Skin of body (tissue), 2 donors: ENCODE data around the gene AP3D1. TPM values are rescaled to one million over a fixed set of nuclear protein-coding genes. Genes with fewer than 3 reads are reported as not detected.
"Not testable (repeated sequence)": the region's sequence is repeated elsewhere in the genome, so short reads cannot be mapped to it uniquely, and the experiment has no call there.

Experiments
- DNase-seq: peaks from one replicate; lab custom pipeline; 2025; lab: John Stamatoyannopoulos, UW
- total RNA-seq: library from RNA; depleted of rRNA; stranded (reverse); fragments of >200 nt; gene quantifications from one replicate; pipeline ENCODE4 v1.2.3, GENCODE V29; 2014

AP3D1 gene
- total RNA-seq, 1 donor from 2014 or later, result 33.2 TPM

DNA sequence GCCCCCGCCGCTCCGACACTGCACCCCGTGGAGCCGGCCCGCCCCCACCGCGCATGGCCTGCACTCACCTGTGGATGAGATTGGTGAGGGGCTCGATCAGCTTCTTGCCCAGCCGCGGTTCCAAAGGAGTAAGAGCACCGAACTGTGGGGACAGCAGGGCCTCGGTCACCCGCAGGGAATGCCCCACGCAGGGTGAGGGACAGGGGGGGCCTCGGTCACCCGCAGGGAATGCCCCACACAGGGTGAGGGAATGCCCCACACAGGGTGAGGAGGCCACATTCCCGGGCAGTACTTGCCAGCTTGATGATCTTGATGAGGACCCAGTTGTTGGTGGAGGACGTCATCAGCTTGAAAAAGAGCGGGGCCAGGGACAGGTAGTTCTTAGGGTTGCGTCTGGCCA, 22.3 kb downstream of the AP3D1 start:
- no peak for DNase-seq

DNA sequence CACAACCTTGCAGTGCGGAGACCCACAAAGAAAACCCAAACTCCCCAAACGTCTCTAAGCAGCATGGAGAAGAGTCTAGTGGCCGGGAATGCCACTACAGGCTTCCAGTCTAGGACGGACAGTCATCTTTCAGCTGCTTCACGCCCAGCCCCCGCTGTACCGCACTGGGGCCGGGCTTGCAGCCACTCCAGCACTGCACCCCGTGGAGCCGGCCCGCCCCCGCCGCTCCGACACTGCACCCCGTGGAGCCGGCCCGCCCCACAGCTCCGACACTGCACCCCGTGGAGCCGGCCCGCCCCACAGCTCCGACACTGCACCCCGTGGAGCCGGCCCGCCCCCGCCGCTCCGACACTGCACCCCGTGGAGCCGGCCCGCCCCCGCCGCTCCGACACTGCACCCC, 23.1 kb downstream of the AP3D1 start:
- not testable (repeated sequence) for DNase-seq

DNA sequence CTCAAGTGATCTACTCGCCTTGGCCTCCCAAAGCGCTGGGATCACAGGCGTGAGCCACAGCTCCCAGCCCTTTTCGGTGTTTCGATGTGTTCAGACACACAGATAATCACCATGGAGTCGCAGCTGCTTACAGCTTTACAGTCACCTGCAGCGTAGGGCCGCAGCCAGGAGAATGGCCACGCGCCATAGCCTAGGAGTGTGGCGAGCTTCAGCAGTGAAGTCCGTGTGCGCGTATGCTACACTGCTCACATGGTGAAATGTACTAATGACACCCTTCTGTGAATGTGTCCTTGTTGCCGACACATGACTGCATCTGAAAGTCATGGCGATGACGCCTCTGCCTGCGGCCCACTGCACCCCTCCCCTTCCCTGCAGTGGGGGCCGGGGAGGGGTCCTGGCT, 23.6 kb downstream of the AP3D1 start:
- DNase-seq, result no peak

DNA sequence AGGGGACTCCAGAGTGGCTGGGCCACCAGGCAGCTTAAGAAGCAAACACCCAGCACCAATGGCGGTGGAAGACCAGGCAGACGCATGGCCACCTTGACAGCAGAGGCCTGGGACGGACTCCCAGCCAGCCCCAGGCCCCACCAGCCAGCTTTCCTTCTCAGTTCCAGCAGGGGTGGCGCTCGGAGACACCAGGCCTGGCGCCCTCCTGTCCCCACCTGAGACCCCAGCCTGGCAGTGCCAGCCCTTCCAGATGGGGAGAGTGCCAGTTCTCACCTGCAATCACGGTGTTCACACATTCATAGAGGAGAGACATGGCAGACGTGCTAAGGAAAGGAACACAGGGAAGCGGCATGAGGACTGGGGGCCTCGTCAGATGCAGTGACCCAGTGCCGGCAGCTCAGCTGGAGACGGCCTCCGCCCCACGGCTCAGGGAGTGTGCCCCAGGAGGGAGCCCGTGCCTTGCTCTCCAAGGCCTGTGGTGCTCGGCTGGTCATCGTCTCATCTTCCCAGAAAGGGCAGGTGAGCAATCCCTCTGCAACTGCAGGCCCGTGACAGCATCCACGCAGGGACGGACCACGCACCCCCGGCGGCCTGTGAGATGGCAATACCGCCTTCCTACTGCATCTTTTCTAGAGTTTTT, 24.4 kb downstream of the AP3D1 start:
- no peak for DNase-seq

DNA sequence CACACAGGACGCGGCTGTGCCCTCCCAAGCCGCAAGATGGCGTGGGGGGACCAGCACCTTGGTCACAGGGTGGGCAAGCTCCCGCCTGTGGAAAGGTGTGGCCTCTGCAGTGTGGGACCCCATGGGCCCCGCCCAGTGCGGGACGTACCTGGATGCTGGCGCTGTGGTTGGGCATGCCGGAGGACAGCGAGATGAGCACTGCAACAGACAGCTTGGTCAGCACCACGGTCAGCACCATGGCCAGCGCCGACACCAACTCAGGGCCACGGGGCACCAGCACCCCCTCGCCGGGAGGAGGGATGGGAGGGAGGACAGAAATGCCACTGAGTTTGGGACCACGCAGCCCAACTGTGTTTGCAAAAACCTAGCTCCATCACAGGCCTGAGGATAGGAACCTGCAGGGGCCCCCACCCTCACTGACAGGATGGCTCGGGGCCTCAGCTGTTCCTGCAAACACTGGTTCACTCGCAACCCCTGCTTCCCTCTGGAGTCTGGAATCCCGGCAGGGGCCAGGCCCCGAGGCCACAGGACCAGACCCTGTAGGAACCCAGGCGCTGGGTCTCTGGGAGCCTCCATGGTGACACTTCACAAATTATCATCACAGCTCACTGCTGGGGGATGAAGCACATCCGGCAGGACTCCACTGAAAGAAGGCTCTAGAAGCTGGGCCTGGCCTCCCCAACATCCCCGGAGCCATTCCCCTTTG, 27.5 kb downstream of the AP3D1 start:
- no peak for DNase-seq

DNA sequence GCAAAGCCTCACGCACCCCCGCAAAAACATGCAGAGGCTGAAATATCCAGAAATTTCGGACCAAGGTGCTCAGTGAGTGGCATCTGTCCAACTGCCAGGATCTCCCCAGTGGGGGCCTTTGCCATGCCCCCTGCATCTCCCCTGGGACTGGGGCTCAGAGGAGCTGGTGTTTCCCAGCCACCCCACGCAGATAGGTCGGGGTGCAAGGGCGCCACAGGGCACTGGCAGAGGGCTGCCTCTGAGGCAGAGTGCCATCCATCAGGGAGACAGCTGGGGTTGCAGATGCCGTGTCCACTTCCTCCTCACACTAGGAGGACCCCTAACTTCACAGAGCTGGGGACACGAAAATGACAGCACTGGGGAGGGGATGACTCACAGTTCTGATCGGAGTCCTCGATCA, 28.4 kb downstream of the AP3D1 start:
- DNase-seq, result no peak

DNA sequence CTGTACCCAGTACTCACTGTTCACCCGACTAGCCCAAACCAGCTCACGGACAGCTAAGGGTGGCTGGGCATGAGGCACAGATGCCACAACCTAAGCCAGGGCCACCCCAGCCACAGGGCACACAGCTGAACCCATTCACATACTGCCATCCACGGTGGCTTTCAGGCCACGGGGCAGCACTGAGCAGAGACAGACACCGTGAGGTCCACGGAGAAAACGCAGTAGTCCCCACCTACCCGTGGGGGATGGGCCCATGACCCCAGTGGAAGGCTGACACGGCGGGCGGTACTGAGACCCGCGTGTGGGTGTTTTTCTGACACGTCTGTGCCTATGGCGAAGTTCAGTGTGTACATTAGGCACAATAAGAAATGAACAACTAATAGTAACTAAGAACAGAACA, 29.1 kb downstream of the AP3D1 start:
- DNase-seq, result no peak

DNA sequence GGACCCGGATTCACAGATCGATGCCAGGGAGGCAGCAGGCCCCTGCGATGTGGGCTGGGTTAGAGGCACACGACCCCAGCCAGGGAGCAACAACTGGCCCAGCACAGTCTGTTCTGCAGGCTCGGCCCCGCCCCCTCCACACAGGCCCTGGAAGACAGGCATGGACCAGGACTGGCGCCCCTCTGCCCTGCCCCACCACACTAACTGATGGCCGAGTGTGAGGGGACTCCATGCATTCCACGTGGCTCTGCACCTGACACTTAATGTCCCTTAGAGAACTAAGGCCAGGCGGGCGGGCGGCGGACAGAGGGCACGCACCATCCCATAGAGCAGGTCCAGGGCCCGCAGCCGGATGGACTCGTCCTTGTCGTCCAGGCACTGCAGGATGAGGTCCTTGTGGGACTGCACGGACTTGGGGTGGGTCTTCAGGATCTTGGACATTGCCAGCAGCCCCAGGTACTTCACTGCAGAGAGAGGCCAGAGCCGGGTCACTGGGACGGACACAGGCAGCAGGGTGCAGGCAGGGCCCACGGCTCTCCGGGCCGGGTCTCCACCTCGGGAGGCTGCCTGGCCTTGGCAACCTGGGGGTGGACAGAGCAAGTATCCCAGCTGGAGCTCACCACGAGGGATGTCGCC, 29.8 kb downstream of the AP3D1 start:
- no peak for DNase-seq

DNA sequence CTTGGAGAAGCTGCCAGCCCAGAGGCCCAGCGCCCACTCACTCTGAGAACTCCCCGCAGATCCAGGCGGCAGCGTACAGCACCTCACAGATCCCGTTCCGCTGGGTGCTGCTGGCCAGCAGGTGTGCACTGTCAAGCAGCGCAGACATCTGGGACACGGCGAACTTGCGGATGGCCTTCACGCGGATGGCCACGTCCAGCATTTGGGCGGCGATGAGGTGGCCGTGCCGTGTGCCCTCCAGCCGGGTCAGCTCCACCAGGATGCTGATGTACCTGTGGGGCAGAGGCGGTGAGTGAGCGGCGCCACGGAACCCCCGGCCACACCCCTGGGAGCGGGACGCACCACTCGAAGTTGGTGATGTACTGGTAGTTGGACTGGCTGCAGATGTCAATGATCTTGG, 30.5 kb downstream of the AP3D1 start:
- no peak for DNase-seq

DNA sequence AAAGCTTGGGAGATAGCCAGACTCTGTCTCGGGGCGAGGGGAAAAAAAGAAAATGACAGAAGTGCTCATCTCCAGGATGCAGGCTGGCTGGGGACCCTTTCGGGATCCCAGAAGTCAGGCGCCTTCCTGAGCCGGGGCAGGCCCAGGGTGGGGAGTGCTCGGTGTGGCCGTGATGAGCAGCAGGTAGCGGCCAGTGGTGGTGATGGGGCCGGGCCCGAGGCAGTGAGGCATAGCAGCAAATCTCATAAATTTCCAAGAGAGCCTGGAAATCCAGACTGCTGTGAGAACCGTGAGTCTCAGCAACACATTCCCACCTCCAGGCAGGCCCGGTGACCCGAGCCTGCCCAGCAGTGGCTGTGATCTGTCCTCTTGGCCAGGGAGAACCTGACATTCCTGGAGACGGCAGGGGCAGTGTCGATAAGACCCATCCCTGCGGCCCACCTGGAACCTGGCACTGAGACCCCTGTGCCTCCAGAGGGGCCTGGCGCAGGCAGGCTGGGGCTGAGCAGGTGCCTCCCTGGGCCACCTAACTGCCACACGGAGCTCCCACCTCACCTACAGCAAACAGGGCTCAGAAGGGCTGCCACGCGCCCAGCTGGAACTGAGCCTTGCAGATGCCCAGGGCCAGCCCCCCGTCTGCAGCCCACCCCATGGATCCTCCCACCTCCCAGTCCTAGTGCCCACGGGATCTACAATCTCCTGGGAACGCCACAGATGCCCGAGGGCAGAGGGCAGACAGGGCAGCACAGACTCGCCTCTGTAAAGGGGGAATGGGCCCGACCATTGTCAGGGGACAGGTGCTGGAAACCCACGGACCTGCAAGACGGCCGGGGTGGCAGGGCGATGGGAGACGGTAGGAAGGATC, 31.2 kb downstream of the AP3D1 start:
- no peak for DNase-seq

DNA sequence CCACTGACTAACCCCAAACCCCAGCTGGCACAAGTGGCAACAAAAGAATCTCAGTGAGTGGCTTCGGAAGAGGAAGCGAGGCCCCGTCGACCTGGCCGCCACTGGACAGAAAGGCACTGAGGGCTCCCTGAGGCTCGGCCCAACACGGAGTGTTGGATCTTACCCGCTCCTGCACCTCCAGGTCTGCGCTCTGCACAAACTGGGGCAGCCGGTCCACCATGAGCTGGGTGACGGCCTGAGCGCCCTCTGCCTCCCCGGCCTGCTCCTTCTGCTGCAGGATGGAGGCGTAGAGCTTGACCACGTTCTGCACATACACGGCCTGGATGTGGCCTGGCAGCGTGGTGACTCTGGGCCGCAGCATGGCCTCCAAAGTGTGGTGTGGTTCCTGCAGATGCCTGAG, 32.9 kb downstream of the AP3D1 start:
- DNase-seq, result no peak

DNA sequence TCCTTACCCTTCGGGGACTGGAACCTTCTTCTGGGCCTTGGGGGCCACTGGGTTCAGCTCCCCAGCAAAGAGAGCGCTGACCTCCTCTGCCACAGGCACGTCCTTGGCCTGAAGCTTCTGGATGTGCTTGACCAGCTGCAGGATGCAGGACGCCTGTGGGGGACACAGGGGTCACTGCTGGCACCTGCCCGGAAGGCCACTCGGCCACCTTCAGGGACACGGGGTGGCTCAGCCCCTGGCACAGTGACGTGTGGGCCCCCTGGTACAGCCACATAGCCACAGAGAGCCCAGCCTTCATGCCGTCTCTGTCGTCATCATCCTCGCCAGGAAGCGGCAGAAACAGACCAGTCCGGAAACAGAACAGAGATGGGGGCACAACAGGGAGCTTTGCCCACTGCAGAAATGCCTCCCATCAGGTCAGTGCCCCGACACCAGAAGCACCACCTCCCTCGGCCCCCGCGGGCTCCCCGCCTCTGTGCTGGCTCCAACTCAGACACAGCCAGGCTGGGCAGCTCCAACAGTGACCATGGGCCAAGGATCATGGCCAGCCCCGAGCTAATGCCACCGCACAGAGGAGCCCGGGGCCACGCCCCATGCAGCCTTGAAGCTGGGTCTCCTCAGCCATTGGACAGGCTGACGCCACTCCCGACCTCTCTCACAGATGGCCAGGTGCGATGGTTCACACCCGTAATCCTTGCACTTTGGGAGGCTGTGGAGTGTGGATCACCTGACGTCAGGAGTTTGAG, 34.0 kb downstream of the AP3D1 start:
- DNase-seq, result no peak

DNA sequence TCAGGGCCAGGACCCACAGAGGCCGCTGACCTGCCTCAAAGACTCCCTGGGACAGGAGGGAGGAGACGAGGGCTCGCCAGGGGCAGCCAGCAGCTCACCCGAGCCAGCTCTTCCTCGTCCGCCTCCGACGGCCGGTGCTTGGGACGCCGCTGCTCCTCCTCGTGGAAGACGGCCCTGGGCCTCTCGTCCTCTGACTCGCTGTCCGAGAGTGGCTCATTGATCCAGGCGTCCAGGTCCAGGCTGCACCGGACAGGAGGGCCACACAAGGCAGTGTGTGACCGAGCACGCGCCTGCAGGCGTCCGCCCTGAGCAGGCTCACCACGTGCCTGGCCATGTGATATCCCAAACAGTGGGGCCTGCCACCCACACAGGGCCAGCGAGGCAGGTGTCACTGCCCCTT, 34.9 kb downstream of the AP3D1 start:
- DNase-seq, result no peak

DNA sequence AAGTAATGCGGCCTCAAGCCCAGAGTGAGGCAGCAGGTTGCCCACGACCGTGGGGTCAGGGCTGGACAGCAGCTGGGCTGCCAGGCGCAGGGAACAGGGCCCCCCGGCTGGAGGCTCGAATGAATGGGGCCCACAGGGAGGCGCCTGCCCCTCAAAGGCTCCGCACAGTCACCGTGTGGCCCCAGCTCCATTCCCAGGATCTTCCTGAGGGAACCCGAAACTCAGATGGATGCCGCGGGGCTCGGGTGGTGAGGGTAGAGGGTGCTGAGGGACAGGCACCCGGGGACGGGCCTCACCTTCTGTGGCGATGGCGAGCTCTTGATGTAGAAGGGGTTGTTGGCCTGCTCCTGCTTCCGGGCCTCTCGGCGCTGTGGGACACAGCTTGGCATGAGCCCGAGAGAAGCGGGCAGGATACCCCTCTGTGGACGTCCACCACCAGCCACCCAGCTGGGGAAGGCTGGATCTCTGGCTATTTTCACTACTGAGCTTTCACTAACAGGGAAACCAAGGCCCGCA, 35.4 kb downstream of the AP3D1 start:
- DNase-seq, result no peak

DNA sequence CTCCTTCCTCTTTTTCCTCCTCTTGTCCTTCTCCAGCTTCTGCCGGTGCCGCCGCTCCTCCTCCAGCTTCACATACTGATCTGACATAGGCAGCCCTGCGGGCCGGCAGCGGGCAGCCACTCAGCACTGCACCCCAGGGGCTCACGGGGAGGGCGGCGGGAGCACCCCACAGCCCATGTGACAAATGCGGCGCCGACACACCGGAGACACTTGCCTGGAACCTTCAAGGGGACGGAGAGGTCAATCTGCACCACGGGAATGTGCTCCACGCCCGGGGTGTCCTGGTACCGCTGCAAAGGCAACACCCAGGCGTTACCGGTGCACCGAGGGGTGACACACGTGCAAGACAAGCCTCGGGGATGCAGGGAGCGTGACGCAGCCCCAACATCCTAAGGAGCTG, 36.0 kb downstream of the AP3D1 start:
- DNase-seq, result no peak

DNA sequence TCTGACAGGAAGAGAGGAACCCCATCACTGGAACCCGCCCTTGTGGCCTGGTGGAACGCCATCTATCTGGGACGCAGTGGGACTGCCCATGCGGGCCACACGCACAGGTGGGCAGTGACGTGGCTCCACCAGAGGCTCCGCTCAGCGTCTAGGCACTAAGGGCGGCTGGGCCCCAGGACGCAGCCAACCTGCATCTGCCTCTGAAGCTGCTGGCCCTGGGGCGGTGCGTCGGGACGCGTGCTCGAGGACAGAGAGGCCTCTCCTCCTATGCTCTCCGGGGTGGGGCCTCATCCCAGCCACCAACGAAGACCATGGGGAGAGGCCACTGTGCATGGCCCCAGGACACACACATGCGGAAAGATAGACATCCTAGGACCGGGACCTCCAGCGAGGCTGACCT, 36.5 kb downstream of the AP3D1 start:
- no peak for DNase-seq

DNA sequence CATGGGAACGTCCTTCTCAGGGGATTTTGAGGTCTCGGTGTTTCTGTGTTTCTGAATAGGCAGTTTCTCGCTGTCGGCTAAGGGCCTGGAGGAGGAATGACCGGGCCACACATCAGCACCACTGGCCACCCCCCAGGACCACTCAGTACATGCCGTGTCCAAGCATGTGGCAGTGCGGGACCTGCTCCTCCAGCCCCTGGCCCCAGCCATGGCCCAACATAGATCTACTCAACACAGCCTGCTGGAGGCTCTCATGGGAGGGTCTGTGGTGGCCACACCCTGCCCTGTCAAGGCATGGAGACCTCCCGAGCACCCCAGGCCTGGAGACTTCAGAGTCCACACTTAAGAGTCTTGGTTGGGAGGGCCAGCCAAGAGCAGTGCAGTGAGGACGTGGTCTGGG, 37.1 kb downstream of the AP3D1 start:
- no peak for DNase-seq

DNA sequence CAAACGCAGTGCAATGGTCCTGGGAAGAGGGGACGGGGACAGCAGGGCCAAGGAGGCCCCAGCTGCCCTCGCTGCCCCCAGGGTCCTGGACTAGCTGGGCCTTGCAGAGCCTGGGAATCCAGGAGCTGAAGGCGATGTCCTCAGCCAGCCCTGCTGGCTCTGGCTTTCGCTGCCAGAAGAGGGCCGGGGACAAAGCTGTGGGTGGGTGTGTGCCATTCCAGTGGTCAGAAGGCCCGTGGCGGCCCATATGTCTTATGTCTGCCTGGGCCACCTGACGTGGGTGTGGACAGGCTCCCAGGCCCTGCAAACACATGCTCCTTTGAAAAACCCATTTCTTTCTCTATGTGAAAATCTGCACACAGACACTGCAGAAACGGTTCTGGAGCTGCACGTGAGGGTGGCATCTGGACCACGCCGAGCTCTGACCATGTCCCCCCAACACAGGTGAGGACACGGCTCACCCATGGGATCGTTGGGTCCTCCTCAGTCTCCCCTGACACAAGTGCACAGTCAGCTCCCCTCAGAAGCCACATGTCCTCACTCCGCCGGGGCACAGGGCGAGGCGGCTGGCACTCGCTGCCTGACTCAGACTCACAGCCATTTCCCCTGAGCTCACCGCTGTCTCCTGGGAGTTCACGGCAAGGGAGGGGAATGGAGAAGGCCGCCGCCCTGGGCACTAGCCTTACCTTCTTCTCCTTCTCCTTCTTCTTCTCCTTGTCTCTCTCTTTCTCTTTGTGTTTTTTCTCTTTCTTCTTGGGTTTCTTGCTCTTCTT, 37.7 kb downstream of the AP3D1 start:
- DNase-seq, result no peak

DNA sequence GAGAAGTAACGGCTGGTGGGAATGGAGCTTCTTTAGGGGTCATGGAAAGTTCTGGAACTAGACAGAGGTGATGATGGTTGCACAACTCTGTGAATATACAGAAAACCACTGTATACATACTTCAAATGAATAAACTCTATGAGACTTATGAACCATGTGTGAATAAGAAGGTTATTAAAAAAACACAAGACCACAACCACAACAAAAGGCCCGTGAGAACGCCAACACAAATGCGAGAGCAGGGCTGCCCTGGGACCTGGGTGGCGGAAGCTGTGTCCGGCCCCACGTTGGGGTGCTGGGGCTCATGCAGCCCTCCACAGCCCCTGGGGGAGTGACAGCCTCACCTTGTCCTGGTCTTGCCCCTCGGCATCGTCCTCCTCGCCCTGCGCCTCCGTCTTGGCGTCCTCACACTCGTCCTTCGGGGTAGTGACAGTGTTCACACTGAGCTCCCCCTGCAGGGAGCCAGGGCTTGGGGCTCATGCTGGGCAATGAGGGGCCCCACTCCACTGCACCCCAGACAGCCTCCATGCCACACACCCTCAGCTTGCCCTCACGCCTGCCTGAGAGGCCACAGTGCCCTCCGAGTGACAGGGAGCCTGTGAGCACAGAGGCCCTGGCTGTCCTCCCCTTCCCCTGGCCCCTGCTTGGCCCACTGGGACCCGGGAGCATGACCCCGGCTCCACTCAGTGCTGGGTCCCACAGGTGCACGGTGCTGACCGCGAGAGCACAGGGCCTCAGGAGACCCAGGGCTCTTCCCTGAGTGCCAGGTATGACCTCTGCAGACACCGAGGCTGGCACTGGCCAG, 38.6 kb downstream of the AP3D1 start:
- DNase-seq, result no peak
